ENCODE measurements around the gene TRIM67.

Gene TRIM67

GRCh38 chr1:231184891-231185290 lies 23.0 kb downstream of the TRIM67 start:
- no peak for DNase-seq

GRCh38 chr1:231185391-231185790 lies 23.5 kb downstream of the TRIM67 start:
- no peak for DNase-seq

- no peak for DNase-seq
Observed at GRCh38 chr1:231186356-231187115, 24.7 kb downstream of the TRIM67 start.

DNA sequence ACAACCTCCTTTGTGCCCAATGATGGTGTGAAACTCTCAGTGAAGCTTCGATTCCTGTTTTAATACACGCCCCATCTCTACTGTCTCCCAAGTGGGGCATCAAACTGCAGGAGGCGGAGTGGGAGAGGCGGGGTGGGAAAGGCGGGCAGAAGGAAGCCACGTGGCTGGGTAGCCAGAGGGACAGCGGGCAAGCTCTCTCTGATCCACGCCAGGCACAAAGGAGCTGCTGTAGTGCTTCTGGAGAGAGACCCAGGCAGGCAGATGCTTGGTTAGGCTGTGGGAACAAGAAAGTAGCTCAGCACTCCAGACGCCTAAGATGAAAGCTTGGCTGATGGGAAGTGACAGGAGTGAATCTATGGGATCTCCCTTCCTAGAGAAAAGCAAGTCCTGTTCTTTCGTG lies 25.7 kb downstream of the TRIM67 start:
- no peak for DNase-seq

DNA sequence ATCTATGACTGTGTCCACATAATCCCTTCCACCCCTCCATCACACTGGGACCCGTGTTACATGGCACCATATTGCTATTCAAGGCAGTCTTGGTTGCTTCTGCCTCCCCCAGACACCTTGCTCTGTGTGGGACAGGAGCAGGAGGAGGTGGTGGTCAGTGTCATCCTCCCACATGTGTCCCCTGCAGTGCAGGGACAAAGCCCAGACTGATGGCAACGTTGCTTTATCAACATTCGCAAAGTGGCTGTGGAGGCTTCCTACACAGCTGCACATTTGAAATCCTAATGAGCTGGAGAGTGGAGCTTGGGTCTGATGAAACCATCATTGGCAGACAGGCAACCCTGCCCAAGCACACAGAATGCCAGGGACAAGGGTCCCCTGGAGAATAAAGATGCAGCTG lies 26.2 kb downstream of the TRIM67 start:
- no peak for DNase-seq

DNA sequence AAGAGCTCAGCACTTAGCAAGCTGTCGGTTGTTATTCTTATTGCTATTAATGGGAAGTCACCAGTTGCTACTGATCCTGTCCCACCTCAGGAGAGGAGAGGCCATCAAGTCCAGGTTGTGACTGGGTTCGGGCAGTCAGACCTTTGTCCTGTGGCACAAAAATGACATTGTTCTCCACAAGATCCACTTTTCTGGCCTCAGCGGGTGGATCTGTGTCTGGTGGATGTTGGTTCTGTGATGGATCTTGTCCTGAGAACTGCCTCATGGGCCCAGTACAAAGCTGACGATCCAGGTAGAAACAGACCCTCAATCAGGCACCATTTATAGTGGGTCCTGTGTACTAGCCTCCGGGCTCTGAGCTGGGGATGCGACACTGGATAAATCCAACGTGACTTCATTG lies 26.9 kb downstream of the TRIM67 start:
- no peak for DNase-seq

GRCh38 chr1:231189683-231190270 lies 27.9 kb downstream of the TRIM67 start:
- DNase-seq, result no peak

GRCh38 chr1:231190456-231190855 lies 28.6 kb downstream of the TRIM67 start:
- no peak for DNase-seq

GRCh38 chr1:231192620-231193163 lies 30.8 kb downstream of the TRIM67 start:
- peak; percentile 36 for DNase-seq

DNA sequence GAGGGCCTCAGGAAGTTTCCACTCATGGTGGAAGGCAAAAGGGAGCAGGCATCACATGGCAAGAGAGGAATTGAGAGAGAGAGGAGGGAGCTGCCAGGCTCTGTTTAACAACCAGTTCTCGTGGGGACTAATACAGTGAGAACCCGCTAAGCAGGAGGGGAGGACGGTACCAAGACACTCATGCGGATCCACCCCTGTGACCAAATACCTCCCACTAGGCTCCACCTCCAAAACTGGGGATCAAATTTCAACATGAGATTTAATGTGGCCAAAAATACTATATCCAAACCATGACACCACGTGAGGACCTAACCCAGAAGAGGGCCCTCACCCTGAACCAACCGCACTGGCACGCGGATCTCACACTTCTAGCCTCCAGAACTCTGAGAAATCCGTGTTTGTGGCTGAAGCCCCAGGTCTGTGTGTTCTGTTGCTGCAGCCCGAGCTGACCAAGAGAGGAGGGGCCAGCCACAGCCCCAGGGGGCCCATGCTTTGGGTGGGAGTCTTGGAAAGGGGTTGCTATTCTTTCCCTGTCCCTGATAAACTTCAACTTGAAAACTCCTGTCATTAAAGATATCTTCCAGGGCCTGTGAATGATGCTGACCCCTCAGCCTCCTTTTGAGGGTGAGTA lies 32.0 kb downstream of the TRIM67 start:
- DNase-seq, result no peak

DNA sequence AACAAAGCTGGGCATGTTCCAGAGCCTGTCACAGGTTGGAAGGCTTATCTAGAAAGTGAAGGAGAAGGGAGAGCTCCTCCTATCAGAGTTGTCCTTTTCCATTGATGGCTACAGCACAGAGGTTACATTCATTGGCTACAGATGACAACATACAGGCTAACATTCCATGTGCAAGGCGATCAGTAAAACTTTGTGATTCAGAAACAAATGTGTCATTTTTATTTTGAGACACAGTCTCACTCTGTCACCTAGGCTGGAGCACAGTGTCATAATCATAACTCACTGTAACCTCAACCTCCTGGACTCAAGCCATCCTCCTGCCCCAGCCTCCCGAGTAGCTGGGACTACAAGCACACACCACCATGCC lies 32.6 kb downstream of the TRIM67 start:
- no peak for DNase-seq

- no peak for DNase-seq
Observed at GRCh38 chr1:231194843-231195516, 33.1 kb downstream of the TRIM67 start.

- no peak for DNase-seq
Observed at GRCh38 chr1:231196307-231196706, 34.4 kb downstream of the TRIM67 start.

DNA sequence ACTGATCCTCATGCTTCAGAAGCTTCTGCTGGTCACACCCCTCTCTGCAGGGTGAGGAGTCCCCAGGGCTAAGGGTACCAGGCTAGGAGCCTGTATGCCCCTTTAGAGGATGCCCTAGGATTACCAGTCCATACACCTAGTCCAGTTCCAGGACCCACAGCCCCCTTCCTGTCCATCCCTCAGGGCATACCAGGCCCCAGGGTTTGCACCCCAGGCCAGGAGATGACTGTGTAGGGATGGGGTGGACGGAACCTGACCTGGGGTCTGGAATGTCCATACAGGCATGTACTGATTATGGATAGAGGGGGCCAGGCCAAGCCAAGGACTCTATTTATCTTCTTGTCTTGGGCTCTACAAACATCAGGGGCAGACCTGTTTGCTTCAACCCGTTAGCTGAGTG lies 34.9 kb downstream of the TRIM67 start:
- no peak for DNase-seq

DNA sequence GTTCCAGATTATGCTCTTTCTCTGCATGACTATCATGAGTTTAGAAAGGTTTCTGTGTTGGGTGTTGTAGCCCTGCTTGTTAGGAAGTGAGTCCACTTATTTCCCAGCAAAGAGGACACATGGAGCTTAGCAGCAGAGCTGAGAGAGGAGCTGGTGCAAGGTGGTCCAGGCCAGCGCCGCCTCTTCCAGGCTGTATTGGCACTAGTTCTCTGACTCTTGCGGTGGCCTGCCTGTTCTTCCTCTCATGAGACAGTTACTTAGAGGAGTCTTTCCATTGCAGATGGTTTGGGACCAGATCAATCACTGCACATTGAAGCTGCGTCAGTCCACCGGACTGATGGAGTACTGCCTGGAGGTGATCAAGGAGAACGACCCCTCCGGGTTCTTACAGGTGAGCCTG lies 38.0 kb downstream of the TRIM67 start:
- no peak for DNase-seq

- no peak for DNase-seq
Observed at GRCh38 chr1:231200388-231201031, 38.7 kb downstream of the TRIM67 start.

DNA sequence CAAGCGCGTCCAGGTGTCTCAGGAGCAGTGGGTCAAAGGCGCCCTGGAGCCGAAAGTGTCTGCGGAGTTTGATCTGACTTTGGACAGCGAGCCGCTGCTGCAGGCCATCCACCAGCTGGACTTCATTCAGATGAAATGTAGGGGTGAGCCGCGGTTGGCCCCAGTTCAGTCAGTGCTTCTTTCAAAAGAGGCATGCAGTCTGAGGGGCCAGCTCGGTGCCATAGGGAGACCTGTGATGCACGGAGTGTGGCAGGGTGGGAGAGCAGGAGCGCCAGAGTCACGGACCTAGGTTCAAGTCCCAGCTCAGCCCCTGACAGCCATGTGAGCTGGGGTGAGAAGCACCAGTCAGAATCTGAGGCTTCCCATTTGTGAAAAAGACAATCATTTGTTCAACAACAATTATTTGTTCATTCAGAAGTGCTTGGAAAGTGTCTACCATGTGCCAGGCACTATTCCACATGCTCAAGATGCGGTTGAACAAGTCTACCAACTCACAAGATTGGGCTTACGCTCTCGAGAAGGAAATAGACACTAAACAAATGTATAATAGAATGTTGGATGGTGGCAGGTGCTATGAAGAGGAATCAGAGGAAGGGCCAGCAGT lies 39.6 kb downstream of the TRIM67 start:
- no peak for DNase-seq

- no peak for DNase-seq
Observed at GRCh38 chr1:231201979-231202633, 40.2 kb downstream of the TRIM67 start.

DNA sequence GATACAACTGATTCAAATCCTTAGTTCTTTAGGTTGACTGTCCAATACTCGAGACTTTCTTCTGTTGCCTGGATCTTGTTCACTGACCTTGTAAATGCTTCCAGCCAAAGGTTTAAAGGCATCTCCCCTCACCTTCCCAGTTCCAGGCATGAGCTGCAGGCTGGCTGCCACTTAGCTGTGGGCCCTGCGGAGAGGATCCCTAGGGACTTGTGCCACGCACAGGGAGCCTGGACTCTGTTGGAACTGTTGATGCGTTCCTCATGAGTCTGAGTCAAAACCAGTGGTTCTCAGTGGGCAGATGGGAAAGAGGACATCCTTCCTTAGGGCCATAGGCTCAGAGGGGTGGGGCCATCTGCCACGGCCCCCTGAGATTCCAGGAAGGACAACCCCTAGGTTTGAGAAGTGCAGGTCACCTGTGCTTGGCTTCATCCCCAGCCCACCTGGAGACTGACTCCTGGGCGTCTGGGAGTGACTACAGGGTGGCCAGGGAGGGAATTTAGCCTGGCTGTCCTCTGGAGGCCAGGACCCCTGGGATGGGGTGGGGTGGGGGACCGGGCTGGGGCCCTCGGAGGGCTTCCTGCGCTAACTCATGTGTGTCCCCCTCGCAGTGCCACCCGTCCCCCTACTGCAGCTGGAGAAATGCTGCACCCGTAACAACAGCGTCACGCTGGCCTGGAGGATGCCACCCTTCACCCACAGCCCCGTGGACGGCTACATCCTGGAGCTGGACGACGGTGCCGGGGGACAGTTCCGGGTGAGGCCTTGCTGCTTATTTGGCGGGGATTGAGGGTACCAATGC lies 41.6 kb downstream of the TRIM67 start:
- DNase-seq, result no peak

GRCh38 chr1:231206856-231207255 lies 45.0 kb downstream of the TRIM67 start:
- no peak for DNase-seq

DNA sequence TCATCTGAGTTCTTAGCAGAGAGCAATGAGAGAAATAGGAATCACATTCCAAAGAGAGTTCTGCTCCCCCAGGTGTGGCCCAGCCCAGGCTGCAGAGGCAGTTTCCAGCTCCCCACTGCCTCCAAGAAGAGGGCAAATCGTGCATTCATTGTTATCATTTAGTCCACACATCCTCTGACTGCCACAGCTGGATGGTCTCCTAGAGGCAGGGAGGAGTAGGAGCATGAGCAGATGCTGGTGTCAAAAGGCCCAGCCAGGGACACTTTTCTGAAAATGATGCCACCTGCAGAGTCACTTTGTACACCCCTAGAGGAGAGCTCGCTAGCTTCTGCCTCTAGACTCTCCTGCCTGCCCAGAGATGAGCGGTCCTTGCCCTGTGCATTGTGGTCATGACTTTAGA lies 45.6 kb downstream of the TRIM67 start:
- no peak for DNase-seq

Data from right kidney (tissue), 1 donor.